PC-3 (cell line): ENCODE measurements around the gene CCNYL1. TPM values are rescaled to one million over a fixed set of nuclear protein-coding genes. Genes with fewer than 3 reads are reported as not detected.
A peak's percentile ranks its signal among the peaks of the same experiment; 100 is the strongest.

Experiments used
- ATAC-seq: fragments of 200-7000 bp; cut with Tn5 transposase; 2 replicates; pipeline ENCODE4 v1.9.1; 2020; ENCODE audit warnings: mild to moderate bottlenecking, moderate library complexity
- BruUV-seq: library from RNA; stranded (reverse); fragments of 400-500 nt; replicated peaks from 2 replicates; lab custom pipeline; 2021; lab: Mats Ljungman, UMichigan
- CTCF ChIA-PET: fragments of 300-600 bp; sonication (Branson Sonifier 250); formaldehyde crosslinking; loops from one replicate; lab custom pipeline; 2022; ENCODE audit warnings: antibody characterized with exemption; lab: Charles Lee
- POLR2A ChIA-PET: fragments of 300-600 bp; sonication (Branson Sonifier 250); formaldehyde crosslinking; loops from one replicate; lab custom pipeline; 2022; ENCODE audit warnings: antibody characterized with exemption; ENCODE audit not compliant: unreplicated experiment; lab: Charles Lee
- DNase-seq: peaks from one replicate; pipeline ENCODE4 v3.0.0-alpha.2; 2015
- H2AFZ ChIP-seq: fragments of 300-600 bp; sonication (generic); 2 replicates; pipeline ENCODE4 v1.6.0; 2016; ENCODE audit warnings: antibody characterized with exemption, low read length
- H3F3A ChIP-seq: fragments of 300-600 bp; sonication (generic); one replicate; pipeline ENCODE4 v1.6.0; 2017; ENCODE audit warnings: antibody characterized with exemption, low read length, control low read depth, mild to moderate bottlenecking; ENCODE audit not compliant: unreplicated experiment
- H3K27ac ChIP-seq: fragments of 300-600 bp; sonication (generic); 2 replicates; pipeline ENCODE4 v1.5.1; 2016; ENCODE audit warnings: mild to moderate bottlenecking, low read length
- H3K27me3 ChIP-seq: fragments of 300-600 bp; sonication (generic); 2 replicates; pipeline ENCODE4 v1.6.1; 2016; ENCODE audit warnings: low read length, mixed read lengths
- H3K36me3 ChIP-seq: fragments of 300-600 bp; sonication (generic); 2 replicates; pipeline ENCODE4 v1.6.1; 2016; ENCODE audit warnings: low read depth, mixed run types, low read length, mixed read lengths
- H3K4me1 ChIP-seq: fragments of 300-600 bp; sonication (generic); 2 replicates; pipeline ENCODE4 v1.5.1; 2016; ENCODE audit warnings: low read length; ENCODE audit not compliant: insufficient read depth
- H3K4me2 ChIP-seq: fragments of 300-600 bp; sonication (generic); 2 replicates; pipeline ENCODE4 v1.6.0; 2016; ENCODE audit warnings: low read length
- H3K4me3 ChIP-seq: fragments of 300-600 bp; sonication (generic); 2 replicates; pipeline ENCODE4 v1.5.1; 2016; ENCODE audit warnings: mild to moderate bottlenecking, low read length, mixed read lengths
- H3K79me2 ChIP-seq: fragments of 300-600 bp; sonication (generic); 2 replicates; pipeline ENCODE4 v1.6.1; 2017; ENCODE audit warnings: low read length, mixed read lengths
- H3K9ac ChIP-seq: fragments of 300-600 bp; sonication (generic); 2 replicates; pipeline ENCODE4 v1.6.0; 2016; ENCODE audit warnings: mild to moderate bottlenecking, low read length
- H3K9me2 ChIP-seq: fragments of 300-600 bp; sonication (generic); replicated peaks from 2 replicates; pipeline ENCODE4 v1.6.1; 2016; ENCODE audit warnings: mixed run types, low read length, mixed read lengths
- H3K9me3 ChIP-seq: fragments of 300-600 bp; sonication (generic); 2 replicates; pipeline ENCODE4 v1.6.1; 2016; ENCODE audit warnings: low read length, mixed read lengths
- H4K20me1 ChIP-seq: fragments of 300-600 bp; sonication (generic); 2 replicates; pipeline ENCODE4 v1.6.1; 2016; ENCODE audit warnings: low read length, mixed read lengths
- EZH2 ChIP-seq: fragments of 300-600 bp; sonication (generic); IDR thresholded peaks from one replicate; pipeline ENCODE4 v1.6.1; 2017; ENCODE audit warnings: antibody characterized with exemption, mild to moderate bottlenecking, low read length; ENCODE audit not compliant: unreplicated experiment
- EZH2phosphoT487 ChIP-seq: fragments of 300-600 bp; sonication (generic); IDR thresholded peaks from 2 replicates; pipeline ENCODE4 v1.6.1; 2018; ENCODE audit warnings: mild to moderate bottlenecking, antibody characterized with exemption, low read length, borderline replicate concordance
- intact Hi-C: fragments of 100-400 bp; cut with micrococcal nuclease; formaldehyde crosslinking; loops from 2 replicates; pipeline ENCODE4 v1.9.0; 2023
- total RNA-seq: library from RNA; depleted of rRNA; stranded (reverse); fragments of >200 nt; gene quantifications from 2 replicates; pipeline ENCODE4 v1.2.3, GENCODE V29; 2014
- TF ChIP-seq, protein P1 (sequence below): fragments of 300-600 bp; sonication (generic); conservative IDR thresholded peaks from 2 replicates; pipeline ENCODE4 v1.5.1; 2017; ENCODE audit warnings: antibody characterized with exemption, low read depth, mild to moderate bottlenecking, low read length

Gene CCNYL1
- total RNA-seq, 1 experiment from 2014 or later, result 14.7 TPM

DNA sequence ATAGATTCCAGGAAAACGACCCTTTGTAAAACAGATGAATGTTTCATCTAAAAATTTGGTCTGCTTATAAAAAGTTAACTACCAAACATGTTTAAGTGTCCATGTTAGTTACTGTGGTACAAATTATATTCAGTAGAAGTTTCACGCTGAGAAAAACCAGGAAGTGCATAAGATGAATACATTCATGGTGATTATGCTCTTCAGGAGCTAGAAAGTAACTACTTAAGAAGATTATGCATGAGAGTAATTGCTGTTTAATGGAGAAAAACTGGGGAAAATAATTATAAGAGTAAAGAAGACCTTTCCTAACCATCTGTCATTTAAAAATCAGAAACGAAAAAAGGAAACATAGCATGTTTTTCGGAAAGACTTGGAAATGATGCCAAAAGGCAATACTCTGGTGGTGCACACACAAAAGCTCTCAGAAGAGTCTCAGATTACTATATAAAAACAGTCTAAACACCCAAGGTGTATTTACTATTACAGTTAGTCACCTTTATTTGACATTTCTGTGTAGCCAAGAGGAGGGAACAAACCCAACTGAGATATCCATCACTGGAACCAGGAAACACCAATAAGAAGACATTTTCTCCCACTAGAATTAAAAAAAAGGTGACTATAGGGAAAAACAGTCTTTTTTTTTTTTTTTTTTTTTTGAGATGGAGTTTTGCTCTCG lies 47.4 kb upstream of the CCNYL1 start:
- ATAC-seq, result peak; percentile 99
- ChIA-PET POLR2A (interaction anchor here (0.7 to 0.8 kb wide), 2 partner anchors 47 to 48 kb away, joined by 4 to 29 read pairs; partner anchors contain the start of gene CCNYL1), CTCF (interaction anchor here (0.7 kb wide), 1 partner anchor 39 kb away, joined by 3 read pairs; the partner anchor contains the start of gene METTL21A)

DNA sequence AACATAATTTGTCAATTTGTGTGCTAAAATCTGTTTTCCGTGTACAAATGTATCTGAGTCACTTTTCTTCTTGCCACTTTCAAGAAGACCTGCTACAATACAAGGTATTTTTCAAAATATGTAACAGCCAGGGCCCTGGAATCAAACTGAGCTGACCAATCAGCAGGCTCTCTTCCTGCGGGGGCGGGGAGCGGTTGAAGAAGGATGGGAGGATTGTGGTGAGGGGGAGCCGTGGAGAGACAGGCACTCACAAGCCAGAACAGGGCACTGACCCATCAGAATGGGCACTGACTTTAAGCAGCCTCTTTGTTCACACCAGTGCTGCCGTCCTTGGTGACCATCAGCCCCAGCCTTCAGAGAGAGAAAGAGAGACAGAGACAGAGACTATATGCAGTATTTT lies 40.6 kb upstream of the CCNYL1 start:
- ChIA-PET POLR2A (no interaction called here), CTCF (no interaction called here)
- Histone ChIP-seq H4K20me1 (no peaks in the 10 kb centered on the region), H3K9me3 (no peaks in the 10 kb centered on the region), H3K36me3 (no peaks in the 10 kb centered on the region), H3F3A (no peaks in the 10 kb centered on the region), H3K4me3 (no peak overlapping the region), H3K79me2 (no peaks in the 10 kb centered on the region), H2AFZ (no peak overlapping the region), H3K9ac (no peak overlapping the region), H3K27me3 (no peaks in the 10 kb centered on the region), H3K4me1 (no peaks in the 10 kb centered on the region), H3K27ac (no peak overlapping the region), H3K9me2 (no peaks in the 10 kb centered on the region), H3K4me2 (no peak overlapping the region)
- DNase-seq (no peak), ATAC-seq (no peak)
- TF ChIP-seq EZH2, result no peak
- TF ChIP-seq EZH2phosphoT487, result no peak
- TF ChIP-seq, protein P1, sequence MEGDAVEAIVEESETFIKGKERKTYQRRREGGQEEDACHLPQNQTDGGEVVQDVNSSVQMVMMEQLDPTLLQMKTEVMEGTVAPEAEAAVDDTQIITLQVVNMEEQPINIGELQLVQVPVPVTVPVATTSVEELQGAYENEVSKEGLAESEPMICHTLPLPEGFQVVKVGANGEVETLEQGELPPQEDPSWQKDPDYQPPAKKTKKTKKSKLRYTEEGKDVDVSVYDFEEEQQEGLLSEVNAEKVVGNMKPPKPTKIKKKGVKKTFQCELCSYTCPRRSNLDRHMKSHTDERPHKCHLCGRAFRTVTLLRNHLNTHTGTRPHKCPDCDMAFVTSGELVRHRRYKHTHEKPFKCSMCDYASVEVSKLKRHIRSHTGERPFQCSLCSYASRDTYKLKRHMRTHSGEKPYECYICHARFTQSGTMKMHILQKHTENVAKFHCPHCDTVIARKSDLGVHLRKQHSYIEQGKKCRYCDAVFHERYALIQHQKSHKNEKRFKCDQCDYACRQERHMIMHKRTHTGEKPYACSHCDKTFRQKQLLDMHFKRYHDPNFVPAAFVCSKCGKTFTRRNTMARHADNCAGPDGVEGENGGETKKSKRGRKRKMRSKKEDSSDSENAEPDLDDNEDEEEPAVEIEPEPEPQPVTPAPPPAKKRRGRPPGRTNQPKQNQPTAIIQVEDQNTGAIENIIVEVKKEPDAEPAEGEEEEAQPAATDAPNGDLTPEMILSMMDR, result no peak
- BruUV-seq, result no TSS peak
- intact Hi-C loops, result no loop called here

More for the DNA sequence above, 47.4 kb upstream of the CCNYL1 start:
- Histone ChIP-seq H3K9me3 (no peaks in the 10 kb centered on the region), H4K20me1 (no peaks in the 10 kb centered on the region), H3K9me2 (no peaks in the 10 kb centered on the region), H3K4me1 (peaks cover 6% of the 10 kb centered on the region), H3K27ac (peak overlapping the region; percentile 72), H3K27me3 (no peaks in the 10 kb centered on the region), H3K4me3 (peak overlapping the region; percentile 33; the same call in 1 of the 2 replicates), H3K79me2 (no peaks in the 10 kb centered on the region), H3K4me2 (peak overlapping the region; percentile 75), H3F3A (no peaks in the 10 kb centered on the region), H2AFZ (peak overlapping the region; percentile 56), H3K9ac (peak overlapping the region; percentile 45), H3K36me3 (no peaks in the 10 kb centered on the region)
- DNase-seq, result peak; percentile 79
- TF ChIP-seq, protein P1, result no peak
- no peak for TF ChIP-seq EZH2phosphoT487
- no peak for TF ChIP-seq EZH2
- no TSS peak for BruUV-seq
- intact Hi-C loops, result loop anchor here (1.0 to 5.0 kb wide), 3 partner anchors 20 to 48 kb away; partner anchors contain the start of genes CCNYL1 and METTL21A

DNA sequence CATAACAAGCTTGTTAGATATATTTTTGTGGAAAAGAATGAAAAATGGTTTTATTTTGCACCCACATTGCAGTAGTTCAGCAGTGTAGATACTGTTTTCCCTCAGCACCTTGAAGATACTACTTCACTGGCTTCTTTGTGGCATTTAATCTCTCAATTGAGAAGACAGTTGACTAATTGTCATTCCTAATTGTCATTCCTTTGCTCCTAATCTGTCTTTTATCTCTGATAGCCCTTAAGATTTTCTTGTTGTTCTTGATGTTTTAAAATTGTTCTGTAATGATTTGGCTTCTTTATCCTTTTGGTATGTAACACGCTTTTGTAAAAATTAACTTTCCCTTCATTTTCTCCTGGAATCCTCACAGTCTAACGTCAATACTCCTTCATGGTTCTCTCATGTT lies 38.0 kb upstream of the CCNYL1 start:
- no peak for ATAC-seq
- intact Hi-C loops, result no loop called here
- peaks cover 13% of the 10 kb centered on the region for H3K4me1 ChIP-seq

More for the DNA sequence above, 38.0 kb upstream of the CCNYL1 start:
- H3F3A ChIP-seq, result no peaks in the 10 kb centered on the region
- no peak for DNase-seq
- H3K27ac ChIP-seq, result no peak overlapping the region
- CTCF ChIA-PET, result no interaction called here
- no peak overlapping the region for H3K9ac ChIP-seq
- H3K27me3 ChIP-seq, result no peaks in the 10 kb centered on the region
- POLR2A ChIA-PET, result no interaction called here
- H3K9me2 ChIP-seq, result no peaks in the 10 kb centered on the region
- H2AFZ ChIP-seq, result no peak overlapping the region
- H3K36me3 ChIP-seq, result no peaks in the 10 kb centered on the region
- BruUV-seq, result no TSS peak
- no peak overlapping the region for H3K4me2 ChIP-seq
- H3K79me2 ChIP-seq, result no peaks in the 10 kb centered on the region
- H3K9me3 ChIP-seq, result no peaks in the 10 kb centered on the region
- no peak overlapping the region for H3K4me3 ChIP-seq
- TF ChIP-seq, protein P1, result no peak
- TF ChIP-seq EZH2phosphoT487, result no peak
- no peak for TF ChIP-seq EZH2
- no peaks in the 10 kb centered on the region for H4K20me1 ChIP-seq
